Esophagus (tissue), 2 donors: Measurements from ENCODE around the gene INTS15. TPM values are rescaled to one million over a fixed set of nuclear protein-coding genes. Genes with fewer than 3 reads are reported as not detected.
A peak's percentile ranks its signal among the peaks of the same experiment; 100 is the strongest.

Experiments
- H3K27ac ChIP-seq, 2 donors: one replicate each; pipeline ENCODE4 v1.5.1; 2013; ENCODE audit warnings: low read depth in 2 of 2, mild to moderate bottlenecking in 2 of 2, inconsistent platforms in 1 of 2, low read length in 1 of 2, moderate library complexity in 1 of 2
- H3K27me3 ChIP-seq, 2 donors: one replicate each; pipeline ENCODE4 v1.6.1; 2013; ENCODE audit warnings: low read length in 2 of 2, control low read depth in 1 of 2, mild to moderate bottlenecking in 1 of 2; ENCODE audit not compliant: insufficient read depth in 2 of 2, control insufficient read depth in 1 of 2
- H3K36me3 ChIP-seq, 2 donors: one replicate each; pipeline ENCODE4 v1.6.1; 2013; ENCODE audit warnings: low read length in 1 of 2; ENCODE audit not compliant: control insufficient read depth in 2 of 2, insufficient read depth in 2 of 2
- H3K4me1 ChIP-seq, 2 donors: one replicate each; pipeline ENCODE4 v1.6.1; 2013; ENCODE audit warnings: low read length in 1 of 2; ENCODE audit not compliant: control insufficient read depth in 2 of 2, insufficient read depth in 2 of 2
- H3K4me3 ChIP-seq, 2 donors: one replicate each; pipeline ENCODE4 v1.5.1; 2013; ENCODE audit warnings: low read length in 2 of 2, mild to moderate bottlenecking in 2 of 2, low read depth in 1 of 2, moderate library complexity in 1 of 2
- H3K9me3 ChIP-seq, 2 donors: one replicate each; pipeline ENCODE4 v1.6.1; 2013; ENCODE audit warnings: mild to moderate bottlenecking in 2 of 2, low read depth in 1 of 2, low read length in 1 of 2, moderate library complexity in 1 of 2; ENCODE audit not compliant: control insufficient read depth in 2 of 2, insufficient read depth in 1 of 2
- WGBS, 2 donors: extraction: QIAGEN DNeasy Blood & Tissue Kit; methylation state at CpG; one replicate each; pipeline ENCODE4 v1.1.7; 2013; 5-methylcytosine and 5-hydroxymethylcytosine counted together
- polyA plus RNA-seq, 2 donors: library from polyadenylated mRNA; stranded (reverse); fragments of 200-250 nt; gene quantifications; one replicate each; pipeline ENCODE4 v1.2.3, GENCODE V29; 2013
- donor health status: healthy with polysubstance abuse.
- donor health status: Bipolar disorder and iron deficiency.

The INTS15 gene
- polyA plus RNA-seq, 2 donors = 8.9 to 11.8 TPM

- H3K9me3 ChIP-seq = peaks cover 0 to 2% of the 10 kb centered on the region in 2 donors
- H3K4me1 ChIP-seq = peaks cover 4 to 13% of the 10 kb centered on the region in 2 donors
- H3K4me3 ChIP-seq = peak overlapping the region; percentile 58 to 59
- H3K36me3 ChIP-seq = no peaks in the 10 kb centered on the region
- H3K27ac ChIP-seq = no peak overlapping the region
- WGBS, 2 donors = 9 to 12% methylated on average over 41 to 63 of the region's 63 CpGs
- peaks cover 0 to 4% of the 10 kb centered on the region in 2 donors for H3K27me3 ChIP-seq
Observed at GRCh38 chr7:6615723-6616555, 26.1 kb downstream of the INTS15 start.

GRCh38 chr7:6616854-6617643 is 27.2 kb downstream of the INTS15 start:
- H3K27ac ChIP-seq = no peak overlapping the region
- 87 to 88% methylated on average over 20 of the region's 20 CpGs for WGBS, 2 donors
- peaks cover 0 to 5% of the 10 kb centered on the region in 2 donors for H3K36me3 ChIP-seq
- peaks cover 2 to 4% of the 10 kb centered on the region in 2 donors for H3K9me3 ChIP-seq
- H3K4me1 ChIP-seq = peaks cover 4 to 13% of the 10 kb centered on the region in 2 donors
- peaks cover 0 to 4% of the 10 kb centered on the region in 2 donors for H3K27me3 ChIP-seq
- no peak overlapping the region for H3K4me3 ChIP-seq

DNA sequence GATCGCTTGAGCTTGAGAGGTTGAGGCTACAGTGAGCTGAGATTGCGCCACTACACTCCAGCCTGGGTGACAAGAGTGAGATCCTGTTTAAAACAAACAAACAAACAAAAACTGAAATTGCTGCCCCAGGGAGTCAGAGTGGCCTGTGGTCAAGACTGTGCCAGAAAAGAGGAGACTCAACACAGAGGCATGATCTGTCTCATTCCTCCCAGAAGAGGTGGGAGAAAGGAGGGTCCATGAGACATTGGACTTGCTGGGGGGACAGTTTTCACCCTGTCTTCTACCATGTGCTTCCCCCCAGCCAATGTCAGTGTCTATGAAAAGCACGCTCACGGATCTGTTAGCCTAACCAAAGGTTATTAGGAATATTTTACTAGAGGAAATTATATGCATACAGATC is 28.8 kb downstream of the INTS15 start:
- H3K4me3 ChIP-seq = no peak overlapping the region
- peaks cover 0 to 4% of the 10 kb centered on the region in 2 donors for H3K27me3 ChIP-seq
- peaks cover 4 to 13% of the 10 kb centered on the region in 2 donors for H3K4me1 ChIP-seq
- 73 to 76% methylated on average over 4 of the region's 4 CpGs for WGBS, 2 donors
- H3K36me3 ChIP-seq = peaks cover 0 to 5% of the 10 kb centered on the region in 2 donors
- no peak overlapping the region for H3K27ac ChIP-seq
- H3K9me3 ChIP-seq = peaks cover 2 to 4% of the 10 kb centered on the region in 2 donors

GRCh38 chr7:6619961-6620360 is 30.1 kb downstream of the INTS15 start:
- Histone ChIP-seq H3K36me3 (peaks cover 0 to 5% of the 10 kb centered on the region in 2 donors), H3K9me3 (peaks cover 2 to 4% of the 10 kb centered on the region in 2 donors), H3K27me3 (peaks cover 0 to 3% of the 10 kb centered on the region in 2 donors), H3K4me1 (peaks cover 3 to 10% of the 10 kb centered on the region in 2 donors), H3K27ac (no peak overlapping the region), H3K4me3 (no peak overlapping the region)
- 67% methylated on average over 3 of the region's 3 CpGs for WGBS, 2 donors

- Histone ChIP-seq H3K4me3 (no peak overlapping the region), H3K27me3 (no peaks in the 10 kb centered on the region), H3K4me1 (peaks cover 0 to 2% of the 10 kb centered on the region in 2 donors), H3K36me3 (peaks cover 0 to 5% of the 10 kb centered on the region in 2 donors), H3K27ac (no peak overlapping the region), H3K9me3 (peaks cover 0 to 4% of the 10 kb centered on the region in 2 donors)
- WGBS, 2 donors = 81 to 86% methylated on average over 20 of the region's 20 CpGs
Observed at GRCh38 chr7:6621195-6622133, 31.6 kb downstream of the INTS15 start.

GRCh38 chr7:6622134-6622710 is 32.4 kb downstream of the INTS15 start:
- H3K9me3 ChIP-seq = peaks cover 0 to 4% of the 10 kb centered on the region in 2 donors
- H3K36me3 ChIP-seq = peaks cover 0 to 5% of the 10 kb centered on the region in 2 donors
- H3K27me3 ChIP-seq = no peaks in the 10 kb centered on the region
- H3K4me1 ChIP-seq = peaks cover 0 to 2% of the 10 kb centered on the region in 2 donors
- WGBS, 2 donors = 97 to 98% methylated on average over 55 to 67 of the region's 67 CpGs
- no peak overlapping the region for H3K4me3 ChIP-seq
- H3K27ac ChIP-seq = no peak overlapping the region

GRCh38 chr7:6623589-6624245 is 33.9 kb downstream of the INTS15 start:
- no peak overlapping the region for H3K27ac ChIP-seq
- peaks cover 0 to 5% of the 10 kb centered on the region in 2 donors for H3K36me3 ChIP-seq
- no peak overlapping the region for H3K4me3 ChIP-seq
- no peaks in the 10 kb centered on the region for H3K27me3 ChIP-seq
- peaks cover 0 to 4% of the 10 kb centered on the region in 2 donors for H3K9me3 ChIP-seq
- H3K4me1 ChIP-seq = peaks cover 3 to 9% of the 10 kb centered on the region in 2 donors
- WGBS, 2 donors = 72 to 77% methylated on average over 15 of the region's 15 CpGs

- Histone ChIP-seq H3K4me3 (no peak overlapping the region), H3K36me3 (peaks cover 0 to 5% of the 10 kb centered on the region in 2 donors), H3K27me3 (no peaks in the 10 kb centered on the region), H3K4me1 (peaks cover 3 to 10% of the 10 kb centered on the region in 2 donors), H3K27ac (no peak overlapping the region), H3K9me3 (peaks cover 0 to 4% of the 10 kb centered on the region in 2 donors)
- WGBS, 2 donors = 73 to 78% methylated on average over 3 of the region's 3 CpGs
Observed at GRCh38 chr7:6624246-6624611, 34.4 kb downstream of the INTS15 start.
